K562 (cell line): ENCODE results near the gene FOXL3. TPM values are rescaled to one million over a fixed set of nuclear protein-coding genes. Genes with fewer than 3 reads are reported as not detected.

ENCODE experiments used
- ADNP ChIP-seq: fragments of 200-800 bp; sonication (Bioruptor generic); IDR thresholded peaks from 2 replicates; pipeline ENCODE4 v1.6.1; 2016; ENCODE audit warnings: missing genetic modification characterization, missing compliant biosample characterization
- EZH2 ChIP-seq: IDR thresholded peaks from 2 replicates; pipeline ENCODE4 v1.6.1; 2012; ENCODE audit warnings: low read depth, mild to moderate bottlenecking, inconsistent platforms, low read length, borderline replicate concordance
- GATA2 ChIP-seq: sonication (generic); formaldehyde crosslinking; IDR thresholded peaks from 2 replicates; pipeline ENCODE4 v1.4.0; 2020; ENCODE audit warnings: mild to moderate bottlenecking, missing genetic modification reagents
- HSF4 ChIP-seq: fragments of 250-450 bp; sonication (Bioruptor Pico); IDR thresholded peaks from 2 replicates; pipeline ENCODE4 v2.1.2; 2022; ENCODE audit warnings: mild to moderate bottlenecking, moderate library complexity, borderline replicate concordance
- KDM1A ChIP-seq, 2 experiments: fragments of 450-650 bp; IDR thresholded peaks; 2 replicates each; pipeline ENCODE4 v1.6.1; 2016; ENCODE audit warnings: mild to moderate bottlenecking in 2 of 2
- KLF10 ChIP-seq: fragments of 250-450 bp; sonication (Bioruptor Pico); IDR thresholded peaks from 2 replicates; pipeline ENCODE4 v1.6.1; 2021; ENCODE audit warnings: matching md5 sums
- PHF8 ChIP-seq: fragments of 200-600 bp; sonication (generic); IDR thresholded peaks from 2 replicates; pipeline ENCODE4 v1.6.1; 2012; ENCODE audit warnings: mixed run types, mild to moderate bottlenecking, inconsistent platforms, low read length, moderate library complexity, borderline replicate concordance
- PTBP1 ChIP-seq: fragments of 200-400 bp; formaldehyde crosslinking; IDR thresholded peaks from 2 replicates; pipeline ENCODE4 v1.6.1; 2017; ENCODE audit warnings: low read depth, low read length
- RBM14 ChIP-seq: fragments of 200-400 bp; formaldehyde crosslinking; IDR thresholded peaks from 2 replicates; pipeline ENCODE4 v1.6.1; 2018; ENCODE audit warnings: low read depth, mild to moderate bottlenecking, low read length, moderate library complexity, borderline replicate concordance; ENCODE audit not compliant: insufficient read depth
- RUNX1 ChIP-seq: sonication (generic); IDR thresholded peaks from 2 replicates; pipeline ENCODE4 v1.6.1; 2016; ENCODE audit warnings: antibody characterized with exemption, low read depth
- SAP30 ChIP-seq: fragments of 200-600 bp; sonication (generic); IDR thresholded peaks from 2 replicates; pipeline ENCODE4 v1.6.1; 2012; ENCODE audit warnings: borderline replicate concordance, low read depth, mild to moderate bottlenecking, moderate library complexity, low read length, control low read depth, inconsistent platforms; ENCODE audit not compliant: insufficient read depth, poor library complexity, severe bottlenecking
- ZNF134 ChIP-seq: fragments of 250-450 bp; sonication (Bioruptor Pico); conservative IDR thresholded peaks from 2 replicates; pipeline ENCODE4 v1.4.0; 2020
- ZNF143 ChIP-seq: sonication (generic); formaldehyde crosslinking; IDR thresholded peaks from 2 replicates; pipeline ENCODE4 v1.9.0; 2022; ENCODE audit warnings: mild to moderate bottlenecking, missing genetic modification reagents
- ZNF197 ChIP-seq: fragments of 200-800 bp; sonication (Bioruptor generic); IDR thresholded peaks from 2 replicates; pipeline ENCODE4 v1.6.1; 2016; ENCODE audit warnings: low read depth, missing genetic modification characterization, missing compliant biosample characterization
- ZNF507 ChIP-seq: conservative IDR thresholded peaks from 2 replicates; pipeline ENCODE4 v1.6.1; 2017; ENCODE audit warnings: missing genetic modification characterization, missing compliant biosample characterization
- ZNF696 ChIP-seq: fragments of 250-450 bp; sonication (Bioruptor Pico); conservative IDR thresholded peaks from 2 replicates; pipeline ENCODE4 v1.4.0; 2020; ENCODE audit warnings: mild to moderate bottlenecking, moderate library complexity
- polyA plus RNA-seq, 8 experiments: library from polyadenylated mRNA; depleted of rRNA in 4 of 8; stranded (reverse) in 5 of 8; unstranded in 3 of 8; fragments of >200 nt; fragmentation: Nextera tagmentation in 2 of 8; fragmentation: Illumina TruSeq in 1 of 8; extraction: Ambion mirVana in 2 of 8; extraction: Trizol in 1 of 8; gene quantifications; 2 replicates each; pipeline versions ENCODE4 v1.2.1 to v1.2.3, GENCODE V29; 2011 to 2014; ENCODE audit warnings: inconsistent platforms in 1 of 8, missing spikeins in 1 of 8
- total RNA-seq, 7 experiments: library from RNA; depleted of rRNA in 6 of 7; stranded (reverse); fragments of >200 nt in 6 of 7; fragmentation: Illumina TruSeq in 2 of 7; extraction: Trizol in 2 of 7; gene quantifications; 2 replicates each; pipeline versions ENCODE4 v1.2.1 to v1.2.3, GENCODE V29; 2011 to 2021; ENCODE audit warnings: low replicate concordance in 1 of 7
- TF ChIP-seq, protein P1 (sequence below): fragments of 250-450 bp; sonication (Bioruptor Pico); IDR thresholded peaks from 2 replicates; pipeline ENCODE4 v1.4.0; 2020
- TF ChIP-seq, protein P2 (sequence below), 2 experiments: IDR thresholded peaks; 2 replicates each; pipeline ENCODE4 v1.6.1; 2011; ENCODE audit warnings: borderline replicate concordance in 1 of 2, control low read depth in 1 of 2, low read depth in 1 of 2, low read length in 1 of 2, mild to moderate bottlenecking in 1 of 2, mixed read lengths in 1 of 2, moderate library complexity in 1 of 2; ENCODE audit not compliant: insufficient read depth in 1 of 2, insufficient read length in 1 of 2, poor library complexity in 1 of 2, severe bottlenecking in 1 of 2; ENCODE audit errors: extremely low read depth in 1 of 2
- TF ChIP-seq, protein P3 (sequence below), 2 experiments: fragments of 200-800 bp in 1 of 2; sonication (Bioruptor generic) in 1 of 2; sonication (generic) in 1 of 2; formaldehyde crosslinking in 1 of 2; IDR thresholded peaks in 1 of 2; conservative IDR thresholded peaks in 1 of 2; 2 replicates each; pipeline versions ENCODE4 v1.5.0 to v1.6.1; 2016 to 2020; ENCODE audit warnings: missing compliant biosample characterization in 1 of 2, missing genetic modification characterization in 1 of 2, missing genetic modification reagents in 1 of 2

FOXL3 gene
- total and polyA plus RNA-seq, 9 of the 15 experiments (the other 6 are each of a cell fraction or from before 2014, with no cell fraction given), result not detected

DNA sequence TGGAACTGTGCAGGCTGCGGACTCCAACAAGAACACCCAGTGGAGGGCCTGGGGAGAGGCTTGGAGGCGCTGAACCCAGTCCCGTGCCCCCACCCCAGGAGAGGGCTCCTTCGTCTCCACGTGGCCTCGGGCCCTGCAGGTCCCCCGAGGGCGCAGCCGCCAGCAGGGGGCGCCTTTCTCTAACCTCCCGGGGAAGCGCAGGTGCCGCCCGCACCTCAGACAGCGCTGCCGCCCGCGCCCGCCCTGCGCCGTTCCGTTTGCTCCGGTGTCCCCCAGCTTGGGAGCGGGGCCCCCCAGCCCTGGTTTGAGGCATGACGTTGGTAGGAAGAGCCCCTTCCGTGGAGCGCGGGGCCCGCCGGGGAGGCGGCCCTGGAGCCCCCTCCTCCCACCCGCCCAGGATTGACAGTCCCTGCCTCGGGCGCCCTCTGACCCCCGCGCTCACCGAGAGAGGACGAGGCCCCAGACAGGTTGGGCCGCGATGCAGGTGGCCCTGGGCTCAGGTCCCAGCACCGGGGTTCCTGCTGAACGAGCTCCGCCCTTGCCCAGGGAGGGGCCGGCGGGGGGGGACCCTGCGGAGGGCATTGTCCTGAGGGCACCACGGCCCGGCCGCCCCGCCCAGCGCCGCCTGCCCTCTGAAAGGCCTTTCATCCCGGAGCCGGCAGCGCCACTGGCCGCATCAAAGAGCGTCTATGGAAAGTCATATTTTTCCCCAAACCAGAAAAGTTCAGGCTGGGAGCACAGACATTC, 42.8 kb downstream of the FOXL3 start (continued):
- no peak for TF ChIP-seq PTBP1
- TF ChIP-seq EZH2, result no peak
- TF ChIP-seq PHF8, result no peak
- no peak for TF ChIP-seq RBM14
- TF ChIP-seq RUNX1, result no peak
- no peak for TF ChIP-seq HSF4 (CRISPR knock-in tag)
- TF ChIP-seq ZNF507 (tag), result no peak
- TF ChIP-seq, protein P1, sequence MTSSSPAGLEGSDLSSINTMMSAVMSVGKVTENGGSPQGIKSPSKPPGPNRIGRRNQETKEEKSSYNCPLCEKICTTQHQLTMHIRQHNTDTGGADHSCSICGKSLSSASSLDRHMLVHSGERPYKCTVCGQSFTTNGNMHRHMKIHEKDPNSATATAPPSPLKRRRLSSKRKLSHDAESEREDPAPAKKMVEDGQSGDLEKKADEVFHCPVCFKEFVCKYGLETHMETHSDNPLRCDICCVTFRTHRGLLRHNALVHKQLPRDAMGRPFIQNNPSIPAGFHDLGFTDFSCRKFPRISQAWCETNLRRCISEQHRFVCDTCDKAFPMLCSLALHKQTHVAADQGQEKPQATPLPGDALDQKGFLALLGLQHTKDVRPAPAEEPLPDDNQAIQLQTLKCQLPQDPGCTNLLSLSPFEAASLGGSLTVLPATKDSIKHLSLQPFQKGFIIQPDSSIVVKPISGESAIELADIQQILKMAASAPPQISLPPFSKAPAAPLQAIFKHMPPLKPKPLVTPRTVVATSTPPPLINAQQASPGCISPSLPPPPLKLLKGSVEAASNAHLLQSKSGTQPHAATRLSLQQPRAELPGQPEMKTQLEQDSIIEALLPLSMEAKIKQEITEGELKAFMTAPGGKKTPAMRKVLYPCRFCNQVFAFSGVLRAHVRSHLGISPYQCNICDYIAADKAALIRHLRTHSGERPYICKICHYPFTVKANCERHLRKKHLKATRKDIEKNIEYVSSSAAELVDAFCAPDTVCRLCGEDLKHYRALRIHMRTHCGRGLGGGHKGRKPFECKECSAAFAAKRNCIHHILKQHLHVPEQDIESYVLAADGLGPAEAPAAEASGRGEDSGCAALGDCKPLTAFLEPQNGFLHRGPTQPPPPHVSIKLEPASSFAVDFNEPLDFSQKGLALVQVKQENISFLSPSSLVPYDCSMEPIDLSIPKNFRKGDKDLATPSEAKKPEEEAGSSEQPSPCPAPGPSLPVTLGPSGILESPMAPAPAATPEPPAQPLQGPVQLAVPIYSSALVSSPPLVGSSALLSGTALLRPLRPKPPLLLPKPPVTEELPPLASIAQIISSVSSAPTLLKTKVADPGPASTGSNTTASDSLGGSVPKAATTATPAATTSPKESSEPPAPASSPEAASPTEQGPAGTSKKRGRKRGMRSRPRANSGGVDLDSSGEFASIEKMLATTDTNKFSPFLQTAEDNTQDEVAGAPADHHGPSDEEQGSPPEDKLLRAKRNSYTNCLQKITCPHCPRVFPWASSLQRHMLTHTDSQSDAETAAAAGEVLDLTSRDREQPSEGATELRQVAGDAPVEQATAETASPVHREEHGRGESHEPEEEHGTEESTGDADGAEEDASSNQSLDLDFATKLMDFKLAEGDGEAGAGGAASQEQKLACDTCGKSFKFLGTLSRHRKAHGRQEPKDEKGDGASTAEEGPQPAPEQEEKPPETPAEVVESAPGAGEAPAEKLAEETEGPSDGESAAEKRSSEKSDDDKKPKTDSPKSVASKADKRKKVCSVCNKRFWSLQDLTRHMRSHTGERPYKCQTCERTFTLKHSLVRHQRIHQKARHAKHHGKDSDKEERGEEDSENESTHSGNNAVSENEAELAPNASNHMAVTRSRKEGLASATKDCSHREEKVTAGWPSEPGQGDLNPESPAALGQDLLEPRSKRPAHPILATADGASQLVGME (CRISPR knock-in tag), result no peak
- no peak for TF ChIP-seq ZNF696 (CRISPR knock-in tag)
- TF ChIP-seq KLF10, result no peak
- TF ChIP-seq, protein P2, sequence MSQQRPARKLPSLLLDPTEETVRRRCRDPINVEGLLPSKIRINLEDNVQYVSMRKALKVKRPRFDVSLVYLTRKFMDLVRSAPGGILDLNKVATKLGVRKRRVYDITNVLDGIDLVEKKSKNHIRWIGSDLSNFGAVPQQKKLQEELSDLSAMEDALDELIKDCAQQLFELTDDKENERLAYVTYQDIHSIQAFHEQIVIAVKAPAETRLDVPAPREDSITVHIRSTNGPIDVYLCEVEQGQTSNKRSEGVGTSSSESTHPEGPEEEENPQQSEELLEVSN (IDR thresholded peaks at IDR 0.05; ENCODE audit: borderline replicate concordance in 1 of 2, extremely low read depth in 1 of 2, insufficient read depth in 1 of 2, insufficient read length in 1 of 2, low read depth in 1 of 2, low read length in 1 of 2, poor library complexity in 1 of 2, severe bottlenecking in 1 of 2), result peak; percentile 80 to 94
- no peak for TF ChIP-seq KDM1A (IDR thresholded peaks at IDR 0.05)
- TF ChIP-seq, protein P3, sequence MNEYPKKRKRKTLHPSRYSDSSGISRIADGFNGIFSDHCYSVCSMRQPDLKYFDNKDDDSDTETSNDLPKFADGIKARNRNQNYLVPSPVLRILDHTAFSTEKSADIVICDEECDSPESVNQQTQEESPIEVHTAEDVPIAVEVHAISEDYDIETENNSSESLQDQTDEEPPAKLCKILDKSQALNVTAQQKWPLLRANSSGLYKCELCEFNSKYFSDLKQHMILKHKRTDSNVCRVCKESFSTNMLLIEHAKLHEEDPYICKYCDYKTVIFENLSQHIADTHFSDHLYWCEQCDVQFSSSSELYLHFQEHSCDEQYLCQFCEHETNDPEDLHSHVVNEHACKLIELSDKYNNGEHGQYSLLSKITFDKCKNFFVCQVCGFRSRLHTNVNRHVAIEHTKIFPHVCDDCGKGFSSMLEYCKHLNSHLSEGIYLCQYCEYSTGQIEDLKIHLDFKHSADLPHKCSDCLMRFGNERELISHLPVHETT (CRISPR knock-in tag; conservative IDR thresholded peaks at IDR 0.05 in 1 of 2, IDR thresholded peaks at IDR 0.05 in 1 of 2), result no peak
- TF ChIP-seq ADNP (tag), result no peak
- TF ChIP-seq ZNF143, result no peak
- TF ChIP-seq ZNF134, result no peak
- no peak for TF ChIP-seq GATA2
- TF ChIP-seq SAP30, result no peak
- no peak for TF ChIP-seq ZNF197 (CRISPR knock-in tag)
